Stomach smooth muscle (tissue), 2 donors: Measurements from ENCODE around the gene NCMAP.
"Not testable (repeated sequence)": the region's sequence is repeated elsewhere in the genome, so short reads cannot be mapped to it uniquely, and the experiment has no call there.

ENCODE experiments used
- H3K27ac ChIP-seq: one replicate; pipeline ENCODE4 v1.7.0; 2013; ENCODE audit warnings: mild to moderate bottlenecking, low read length, inconsistent platforms
- H3K27me3 ChIP-seq, 2 donors: one replicate each; pipeline ENCODE4 v1.7.0; 2013; ENCODE audit warnings: low read length in 2 of 2; ENCODE audit not compliant: insufficient read depth in 2 of 2, control insufficient read depth in 1 of 2
- H3K36me3 ChIP-seq, 2 donors: one replicate each; pipeline ENCODE4 v1.7.0; 2013; ENCODE audit warnings: low read length in 2 of 2; ENCODE audit not compliant: control insufficient read depth in 2 of 2, insufficient read depth in 2 of 2
- H3K4me1 ChIP-seq: one replicate; pipeline ENCODE4 v1.7.0; 2013; ENCODE audit warnings: low read length; ENCODE audit not compliant: control insufficient read depth, insufficient read depth
- H3K4me3 ChIP-seq, 2 donors: one replicate each; pipeline ENCODE4 v1.7.0; 2013; ENCODE audit warnings: low read length in 2 of 2
- H3K9ac ChIP-seq, 2 donors: one replicate each; pipeline ENCODE4 v1.7.0; 2013; ENCODE audit warnings: low read length in 2 of 2, mild to moderate bottlenecking in 1 of 2
- H3K9me3 ChIP-seq, 2 donors: one replicate each; pipeline ENCODE4 v1.7.0; 2013; ENCODE audit warnings: low read length in 2 of 2; ENCODE audit not compliant: control insufficient read depth in 2 of 2
- donor health status: healthy.
- donor health status: Pancreatic carcinoma.

Gene NCMAP, protein sequence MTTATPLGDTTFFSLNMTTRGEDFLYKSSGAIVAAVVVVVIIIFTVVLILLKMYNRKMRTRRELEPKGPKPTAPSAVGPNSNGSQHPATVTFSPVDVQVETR

GRCh38 chr1:24555591-24556413 lies at the start of gene NCMAP:
Gene NCMAP (plus strand): TSS chr1:24556087. CDS start chr1:24595431, 39,344 bp downstream.
- peaks cover 36% of the 10 kb centered on the region in 2 donors for H3K27me3 ChIP-seq
- H3K4me1 ChIP-seq, result peaks cover 2% of the 10 kb centered on the region
- H3K36me3 ChIP-seq, result no peaks in the 10 kb centered on the region
- no peak within 1 kb of the TSS for H3K9ac ChIP-seq
- no peak within 1 kb of the TSS for H3K4me3 ChIP-seq
- no peak within 1 kb of the TSS for H3K27ac ChIP-seq
- H3K9me3 ChIP-seq, result no peaks in the 10 kb centered on the region

GRCh38 chr1:24506691-24507381 lies 49.1 kb upstream of the NCMAP start:
- H3K9ac ChIP-seq, result no peak overlapping the region
- H3K36me3 ChIP-seq, result no peaks in the 10 kb centered on the region
- H3K4me3 ChIP-seq, result no peak overlapping the region
- H3K27me3 ChIP-seq, result no peaks in the 10 kb centered on the region
- peaks cover 6% of the 10 kb centered on the region for H3K4me1 ChIP-seq
- H3K27ac ChIP-seq, result no peak overlapping the region
- peaks cover 0 to 6% of the 10 kb centered on the region in 2 donors for H3K9me3 ChIP-seq

GRCh38 chr1:24507405-24507804 lies 48.5 kb upstream of the NCMAP start:
- H3K27me3 ChIP-seq, result no peaks in the 10 kb centered on the region
- no peak overlapping the region for H3K27ac ChIP-seq
- H3K9me3 ChIP-seq, result peaks cover 0 to 6% of the 10 kb centered on the region in 2 donors
- no peaks in the 10 kb centered on the region for H3K36me3 ChIP-seq
- no peak overlapping the region for H3K4me3 ChIP-seq
- H3K4me1 ChIP-seq, result peaks cover 3% of the 10 kb centered on the region
- no peak overlapping the region for H3K9ac ChIP-seq

DNA sequence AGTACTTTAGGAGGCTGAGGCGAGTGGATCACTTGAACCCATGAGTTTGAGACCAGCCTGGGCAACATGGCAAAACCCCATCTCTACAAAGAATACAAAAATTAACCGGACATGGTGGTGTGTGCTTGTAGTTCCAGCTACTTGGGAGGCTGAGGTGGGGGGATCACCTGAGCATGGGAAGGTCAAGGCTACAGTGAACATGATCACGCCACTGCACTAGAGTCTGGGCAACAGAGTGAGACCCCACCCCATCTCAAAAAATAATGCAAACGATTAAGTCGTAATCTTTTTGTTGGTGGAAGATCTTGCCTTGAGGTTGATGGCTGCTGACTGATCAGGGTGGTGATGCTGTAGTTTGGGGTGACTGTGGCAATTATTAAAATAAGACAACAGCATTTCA lies 47.0 kb upstream of the NCMAP start:
- Histone ChIP-seq H3K27ac (no peak overlapping the region), H3K36me3 (no peaks in the 10 kb centered on the region), H3K27me3 (no peaks in the 10 kb centered on the region), H3K9ac (no peak overlapping the region), H3K9me3 (peaks cover 0 to 6% of the 10 kb centered on the region in 2 donors), H3K4me3 (no peak overlapping the region), H3K4me1 (no peaks in the 10 kb centered on the region)

- Histone ChIP-seq H3K4me3 (no peak overlapping the region), H3K27me3 (no peaks in the 10 kb centered on the region), H3K4me1 (no peaks in the 10 kb centered on the region), H3K36me3 (no peaks in the 10 kb centered on the region), H3K27ac (no peak overlapping the region), H3K9me3 (peaks cover 0 to 6% of the 10 kb centered on the region in 2 donors), H3K9ac (no peak overlapping the region)
These were observed 42.2 kb upstream of the NCMAP start for GRCh38 chr1:24513706-24514105.

DNA sequence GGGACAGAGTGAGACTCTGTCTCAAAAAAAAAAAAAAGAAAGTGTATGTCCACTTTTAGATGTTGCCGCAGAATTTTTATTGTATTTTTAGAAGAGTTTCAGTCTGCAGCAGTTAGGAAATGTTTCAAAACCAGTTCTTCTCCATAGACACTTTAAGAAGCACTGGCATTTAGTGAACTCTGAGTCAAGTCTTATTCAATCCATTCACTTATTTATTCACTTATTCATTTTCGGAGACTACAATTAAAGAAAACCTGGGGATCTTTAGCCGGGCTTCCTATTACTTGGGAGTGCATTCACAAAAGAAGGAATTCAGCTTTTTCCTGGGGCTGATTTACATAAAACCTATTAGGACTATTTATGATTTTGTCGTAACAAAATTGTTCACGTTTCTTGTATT lies 40.9 kb upstream of the NCMAP start:
- no peak overlapping the region for H3K9ac ChIP-seq
- no peaks in the 10 kb centered on the region for H3K4me1 ChIP-seq
- peaks cover 0 to 6% of the 10 kb centered on the region in 2 donors for H3K9me3 ChIP-seq
- no peaks in the 10 kb centered on the region for H3K27me3 ChIP-seq
- no peak overlapping the region for H3K4me3 ChIP-seq
- no peak overlapping the region for H3K27ac ChIP-seq
- H3K36me3 ChIP-seq, result no peaks in the 10 kb centered on the region

- H3K27ac ChIP-seq, H3K4me1 ChIP-seq, H3K9ac ChIP-seq, H3K9me3 ChIP-seq, H3K27me3 ChIP-seq, H3K36me3 ChIP-seq, H3K4me3 ChIP-seq: not testable (repeated sequence)
These were observed 40.1 kb upstream of the NCMAP start for GRCh38 chr1:24515671-24516209.

GRCh38 chr1:24516506-24516905 lies 39.4 kb upstream of the NCMAP start:
- H3K4me3 ChIP-seq, result no peak overlapping the region
- no peaks in the 10 kb centered on the region for H3K4me1 ChIP-seq
- no peaks in the 10 kb centered on the region for H3K9me3 ChIP-seq
- no peak overlapping the region for H3K9ac ChIP-seq
- H3K27me3 ChIP-seq, result no peaks in the 10 kb centered on the region
- H3K36me3 ChIP-seq, result no peaks in the 10 kb centered on the region
- no peak overlapping the region for H3K27ac ChIP-seq

- Histone ChIP-seq H3K4me3 (no peak overlapping the region), H3K27ac (no peak overlapping the region), H3K9me3 (no peaks in the 10 kb centered on the region), H3K4me1 (no peaks in the 10 kb centered on the region), H3K36me3 (no peaks in the 10 kb centered on the region), H3K9ac (no peak overlapping the region), H3K27me3 (no peaks in the 10 kb centered on the region)
These were observed 38.0 kb upstream of the NCMAP start for GRCh38 chr1:24517898-24518297.

DNA sequence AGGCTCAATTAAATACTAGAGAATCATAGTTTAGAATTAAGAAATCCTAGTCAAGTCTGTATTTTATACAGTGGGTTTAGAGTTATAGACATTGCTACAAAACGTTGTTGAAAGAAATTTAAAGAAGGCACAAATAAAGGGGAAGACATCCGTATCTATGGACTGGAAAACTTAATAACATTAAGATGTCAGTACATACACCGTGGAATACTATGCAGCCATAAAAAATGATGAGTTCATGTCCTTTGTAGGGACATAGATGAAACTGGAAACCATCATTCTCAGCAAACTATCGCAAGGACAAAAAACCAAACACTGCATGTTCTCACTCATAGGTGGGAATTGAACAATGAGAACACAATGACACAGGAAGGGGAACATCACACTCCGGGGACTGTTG lies 35.6 kb upstream of the NCMAP start:
- not testable (repeated sequence) for H3K9ac ChIP-seq, H3K36me3 ChIP-seq, H3K4me1 ChIP-seq, H3K4me3 ChIP-seq, H3K9me3 ChIP-seq, H3K27me3 ChIP-seq, H3K27ac ChIP-seq
